Ishikawa (cell line): ENCODE results near the gene GBX1.

Experiments
- CEBPB ChIP-seq: IDR thresholded peaks from 2 replicates; pipeline ENCODE4 v1.6.1; 2012
- CREB1 ChIP-seq: IDR thresholded peaks from 2 replicates; pipeline ENCODE4 v1.6.1; 2012; ENCODE audit warnings: low read depth
- EGR1 ChIP-seq: IDR thresholded peaks from 2 replicates; pipeline ENCODE4 v1.6.1; 2012
- EP300 ChIP-seq: IDR thresholded peaks from 2 replicates; pipeline ENCODE4 v1.6.1; 2012; ENCODE audit warnings: borderline replicate concordance
- FOXM1 ChIP-seq: IDR thresholded peaks from 2 replicates; pipeline ENCODE4 v1.6.1; 2012; ENCODE audit warnings: low read depth, borderline replicate concordance
- MAX ChIP-seq: IDR thresholded peaks from 2 replicates; pipeline ENCODE4 v1.6.1; 2012
- NFIC ChIP-seq: IDR thresholded peaks from 2 replicates; pipeline ENCODE4 v1.6.1; 2012
- RAD21 ChIP-seq: IDR thresholded peaks from 2 replicates; pipeline ENCODE4 v1.6.1; 2012; ENCODE audit warnings: low read depth
- REST ChIP-seq: IDR thresholded peaks from 2 replicates; pipeline ENCODE4 v1.6.1; 2012; ENCODE audit warnings: low read depth, mild to moderate bottlenecking
- TAF1 ChIP-seq: IDR thresholded peaks from 2 replicates; pipeline ENCODE4 v1.6.1; 2012; ENCODE audit warnings: low read depth, mild to moderate bottlenecking
- TCF12 ChIP-seq: IDR thresholded peaks from 2 replicates; pipeline ENCODE4 v1.6.1; 2012; ENCODE audit warnings: low read depth
- TEAD4 ChIP-seq: IDR thresholded peaks from 2 replicates; pipeline ENCODE4 v1.6.1; 2012
- USF1 ChIP-seq: IDR thresholded peaks from 2 replicates; pipeline ENCODE4 v1.6.1; 2012
- YY1 ChIP-seq: IDR thresholded peaks from 2 replicates; pipeline ENCODE4 v1.6.1; 2012; ENCODE audit warnings: low read depth
- ZBTB7A ChIP-seq: IDR thresholded peaks from 2 replicates; pipeline ENCODE4 v1.6.1; 2012; ENCODE audit warnings: low read depth

GBX1 gene

GRCh38 chr7:151175793-151176311 lies 8.4 kb upstream of the GBX1 start:
- TF ChIP-seq EGR1: no peak
- no peak for TF ChIP-seq TAF1
- TF ChIP-seq EP300: no peak
- TF ChIP-seq USF1: no peak
- TF ChIP-seq ZBTB7A: no peak
- no peak for TF ChIP-seq MAX
- TF ChIP-seq NFIC: no peak
- TF ChIP-seq CREB1: no peak
- TF ChIP-seq REST: no peak
- no peak for TF ChIP-seq CEBPB
- TF ChIP-seq FOXM1: no peak
- TF ChIP-seq YY1: no peak

- TF ChIP-seq YY1 (no peak), MAX (no peak), FOXM1 (no peak), EP300 (no peak), NFIC (no peak), TEAD4 (no peak), TCF12 (no peak), CREB1 (no peak), USF1 (no peak), REST (no peak), ZBTB7A (no peak), CEBPB (no peak), EGR1 (no peak), RAD21 (no peak), TAF1 (no peak)
Observed at GRCh38 chr7:151175047-151175792, 7.7 kb upstream of the GBX1 start.

GRCh38 chr7:151174246-151175046 lies 7.0 kb upstream of the GBX1 start:
- TF ChIP-seq NFIC: no peak

- no peak for TF ChIP-seq TEAD4
- TF ChIP-seq ZBTB7A: no peak
- TF ChIP-seq EGR1: no peak
- TF ChIP-seq USF1: no peak
- no peak for TF ChIP-seq TAF1
- TF ChIP-seq NFIC: no peak
- TF ChIP-seq CEBPB: no peak
- TF ChIP-seq TCF12: no peak
- TF ChIP-seq FOXM1: no peak
- no peak for TF ChIP-seq YY1
- no peak for TF ChIP-seq MAX
Observed at GRCh38 chr7:151173386-151174245, 6.1 kb upstream of the GBX1 start.
